Inflammatory macrophage treated with lipopolysaccharide for 4 hours (primary cell): ENCODE results near the gene ING2.
"Not testable (repeated sequence)": the region's sequence is repeated elsewhere in the genome, so short reads cannot be mapped to it uniquely, and the experiment has no call there.

ENCODE experiments used
- DNase-seq: peaks from one replicate; pipeline ENCODE4 v3.0.0-alpha.2; 2020

ING2 gene, protein sequence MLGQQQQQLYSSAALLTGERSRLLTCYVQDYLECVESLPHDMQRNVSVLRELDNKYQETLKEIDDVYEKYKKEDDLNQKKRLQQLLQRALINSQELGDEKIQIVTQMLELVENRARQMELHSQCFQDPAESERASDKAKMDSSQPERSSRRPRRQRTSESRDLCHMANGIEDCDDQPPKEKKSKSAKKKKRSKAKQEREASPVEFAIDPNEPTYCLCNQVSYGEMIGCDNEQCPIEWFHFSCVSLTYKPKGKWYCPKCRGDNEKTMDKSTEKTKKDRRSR

DNA sequence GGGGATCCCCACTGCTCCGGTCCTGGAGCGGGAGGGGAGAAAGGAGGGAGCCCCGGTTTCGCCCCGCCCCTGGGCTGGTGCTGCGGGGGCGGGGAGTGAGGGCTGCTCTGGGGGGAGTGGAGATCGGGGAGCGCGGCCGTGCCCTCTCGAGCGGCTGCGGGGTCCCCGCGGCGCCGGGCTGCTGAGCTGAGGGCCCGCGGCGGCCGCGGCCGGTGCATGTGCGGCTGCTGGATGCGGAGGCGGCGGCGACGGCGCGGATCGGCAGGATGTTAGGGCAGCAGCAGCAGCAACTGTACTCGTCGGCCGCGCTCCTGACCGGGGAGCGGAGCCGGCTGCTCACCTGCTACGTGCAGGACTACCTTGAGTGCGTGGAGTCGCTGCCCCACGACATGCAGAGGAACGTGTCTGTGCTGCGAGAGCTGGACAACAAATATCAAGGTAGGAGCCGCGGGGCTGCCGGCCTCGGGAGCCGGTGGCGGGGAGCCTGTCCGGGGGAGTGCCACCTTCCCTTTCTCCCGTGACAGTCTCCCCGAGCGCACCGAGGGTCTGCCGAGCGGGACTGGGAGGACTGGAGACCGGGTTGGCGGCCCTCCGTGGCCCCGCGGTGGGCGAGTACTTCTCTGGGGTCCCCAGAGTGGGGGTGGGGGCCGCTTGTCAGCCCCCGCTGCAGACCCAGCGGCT is at the start of gene ING2:
Gene ING2, plus strand, starts transcription at position 129 of the 681 bp plus-strand sequence. Its CDS starts 138 bp downstream, at position 267.
- peak; percentile 72 for DNase-seq

DNA sequence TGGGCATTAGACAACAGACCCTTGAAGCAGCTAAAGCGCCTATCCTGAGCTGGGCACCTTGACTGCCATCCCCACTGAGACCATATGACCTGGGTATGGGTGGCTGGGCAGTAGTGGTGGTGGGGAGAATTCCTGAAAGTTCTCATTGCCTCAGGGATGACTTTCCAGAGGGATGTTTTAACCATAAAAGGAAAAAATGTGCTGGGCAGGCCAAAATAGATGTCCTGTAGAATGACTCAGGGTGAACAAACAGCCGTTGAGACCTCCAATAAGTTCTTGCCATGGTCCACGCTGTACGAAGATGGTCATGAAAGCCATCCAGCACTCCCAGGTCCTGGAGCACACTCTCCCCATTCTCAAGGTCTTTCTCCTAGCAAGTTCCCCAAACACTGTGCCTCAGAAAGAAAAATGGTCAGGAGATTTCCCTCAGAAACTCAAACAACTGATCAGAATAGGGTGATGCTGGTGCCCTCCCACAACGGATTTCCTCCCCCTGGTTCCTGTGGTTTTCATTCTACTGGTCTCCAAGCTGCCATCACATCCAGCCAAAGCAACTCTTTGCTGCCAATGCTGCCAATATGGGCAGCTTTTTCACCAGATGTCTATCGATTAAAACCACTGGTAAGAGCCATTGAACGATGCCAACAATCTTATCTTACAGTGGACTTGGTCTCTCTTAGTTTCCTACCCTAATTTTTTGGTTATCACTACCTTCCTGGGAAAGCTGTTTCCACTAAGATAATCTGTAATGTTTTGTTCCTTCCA is 49.2 kb upstream of the ING2 start:
- no peak for DNase-seq

DNA sequence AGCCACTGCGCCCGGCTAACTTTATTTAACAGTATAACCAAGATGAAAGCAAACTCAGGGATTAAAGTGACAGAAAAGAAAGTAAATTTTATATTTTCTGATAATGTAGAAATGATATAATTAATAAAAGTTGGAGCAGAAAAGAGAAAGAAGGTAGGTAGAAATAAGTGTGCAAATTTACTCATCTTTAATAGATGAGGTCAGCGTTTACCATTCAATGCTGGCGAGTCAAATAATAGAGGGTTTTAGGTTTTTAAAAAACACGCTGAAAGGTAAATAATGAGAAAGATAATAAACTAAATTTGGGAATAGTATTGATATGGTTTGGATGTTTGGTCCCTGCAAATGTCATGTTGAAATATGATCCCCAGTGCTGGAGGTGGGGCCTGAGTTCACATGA is 46.9 kb upstream of the ING2 start:
- DNase-seq: no peak

DNA sequence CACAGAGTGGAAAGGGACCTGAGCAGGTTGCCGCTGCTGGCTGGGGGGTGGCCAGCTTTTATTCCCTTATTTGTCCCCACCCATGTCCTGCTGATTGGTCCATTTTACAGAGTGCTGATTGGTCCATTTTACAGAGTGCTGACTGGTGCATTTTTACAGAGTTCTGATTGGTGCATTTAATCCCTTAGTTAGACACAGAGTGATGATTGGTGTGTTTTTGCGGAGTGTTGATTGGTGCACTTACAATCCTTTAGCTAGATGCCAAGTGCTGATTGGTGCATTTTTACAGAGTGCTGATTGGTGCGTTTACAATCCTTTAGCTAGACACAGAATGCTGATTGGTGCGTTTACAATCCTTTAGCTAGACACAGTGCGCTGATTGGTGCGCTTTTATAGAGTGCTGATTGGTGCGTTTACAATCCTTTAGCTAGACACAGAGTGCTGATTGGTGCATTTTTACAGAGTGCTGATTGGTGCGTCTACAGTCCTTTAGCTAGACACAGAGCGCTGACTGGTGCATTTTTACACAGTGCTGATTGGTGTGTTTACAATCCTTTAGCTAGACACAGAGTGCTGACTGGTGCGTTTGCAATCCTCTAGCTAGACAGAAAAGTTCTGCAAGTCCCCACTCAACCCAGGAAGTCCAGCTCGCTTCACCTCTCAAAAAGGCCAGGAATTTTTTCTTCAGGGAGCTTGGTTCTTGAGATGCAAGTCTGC is 40.8 kb upstream of the ING2 start:
- not testable (repeated sequence) for DNase-seq

DNA sequence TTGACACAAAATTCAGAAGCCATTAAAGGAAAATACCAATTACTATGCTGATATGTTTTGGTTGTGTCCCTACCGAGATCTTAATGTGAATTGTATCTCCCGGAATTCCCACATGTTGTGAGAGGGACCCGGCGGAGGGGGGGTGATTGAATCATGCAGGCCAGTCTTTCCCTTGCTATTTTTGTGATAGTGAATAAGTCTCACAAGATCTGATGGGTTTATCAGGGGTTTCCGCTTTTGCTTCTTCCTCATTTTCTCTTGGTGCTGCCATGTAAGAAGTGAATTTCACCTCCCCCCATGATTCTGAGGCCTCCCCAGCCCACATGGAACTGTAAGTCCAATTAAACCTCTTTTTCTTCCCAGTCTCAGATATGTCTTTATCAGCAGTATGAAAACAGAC is 39.0 kb upstream of the ING2 start:
- peak; percentile 81 for DNase-seq

DNA sequence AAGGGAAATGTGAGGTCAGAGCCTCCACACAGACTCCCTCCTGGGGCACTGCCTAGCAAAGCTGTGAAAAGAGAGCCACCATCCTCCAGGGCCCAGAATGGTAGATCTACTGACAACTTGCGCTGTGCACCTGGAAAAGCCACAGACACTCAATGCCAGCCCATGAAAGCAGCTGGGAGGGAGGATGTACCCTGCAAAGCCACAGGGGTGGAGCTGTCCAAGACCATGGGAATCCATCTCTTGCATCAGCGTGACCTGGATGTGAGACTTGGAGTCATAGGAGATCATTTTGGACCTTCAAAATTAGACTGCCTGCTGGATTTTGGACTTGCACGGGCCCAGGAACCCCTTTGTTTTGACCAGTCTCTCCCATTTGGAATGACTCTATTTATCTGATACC is 37.6 kb upstream of the ING2 start:
- DNase-seq: no peak

DNA sequence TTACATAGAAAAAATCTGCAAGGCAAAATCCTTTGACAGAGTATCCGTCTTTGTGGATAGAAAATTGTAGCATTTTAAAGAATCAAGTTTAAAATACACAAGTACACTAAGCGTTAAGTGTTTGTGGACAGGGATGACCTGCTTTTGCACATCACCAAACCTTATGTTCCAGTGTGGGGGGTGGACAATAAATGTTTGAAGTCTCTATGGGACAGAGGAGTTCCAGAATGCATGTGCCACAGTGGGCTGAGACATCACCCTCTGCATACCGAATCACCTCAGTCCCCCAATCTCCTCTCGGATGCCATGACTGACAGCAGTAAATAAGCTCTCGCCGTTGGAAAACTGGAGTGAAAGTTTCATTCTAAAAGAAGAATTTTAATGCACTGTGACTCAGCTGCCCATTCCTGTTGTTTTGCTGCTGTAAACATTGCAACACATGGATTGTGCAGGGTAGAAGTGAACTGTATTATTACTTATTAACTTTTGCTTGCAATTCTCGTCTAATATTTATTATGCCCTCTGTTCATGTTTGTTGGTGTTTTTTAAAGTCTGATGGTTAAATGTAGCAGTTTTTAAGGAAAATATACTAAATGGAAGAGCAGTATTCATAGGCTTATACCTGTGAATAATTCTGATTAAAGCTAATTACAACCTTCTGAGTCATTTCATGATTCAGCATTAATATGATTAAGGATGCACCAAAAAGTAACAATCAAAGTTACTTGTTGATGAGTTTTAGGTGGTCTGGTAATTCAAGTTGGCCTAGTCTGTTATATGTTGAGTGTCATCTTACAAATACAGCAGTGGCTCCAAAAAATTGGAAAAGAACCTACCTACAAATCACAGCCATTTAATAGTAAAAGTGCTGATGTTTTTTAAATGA is 36.4 kb upstream of the ING2 start:
- DNase-seq: no peak

DNA sequence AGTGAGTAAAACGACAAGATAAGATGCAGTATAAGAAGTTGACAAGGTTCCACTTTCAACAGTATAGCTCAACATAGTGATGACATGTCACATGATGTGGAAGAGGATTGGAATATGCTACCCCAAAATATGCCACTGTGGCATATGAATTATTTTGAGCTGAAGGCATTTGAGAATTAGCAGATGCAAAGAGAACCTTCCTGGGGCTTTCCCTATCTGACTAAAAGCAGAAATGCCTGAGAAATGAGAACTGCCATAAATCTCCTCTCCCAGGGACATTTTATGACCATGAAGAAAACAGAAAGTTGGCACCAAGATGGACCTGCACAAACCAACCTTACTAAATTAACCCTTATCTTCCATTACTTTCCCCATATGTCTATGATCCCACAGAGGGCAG is 35.6 kb upstream of the ING2 start:
- DNase-seq: peak; percentile 89

DNA sequence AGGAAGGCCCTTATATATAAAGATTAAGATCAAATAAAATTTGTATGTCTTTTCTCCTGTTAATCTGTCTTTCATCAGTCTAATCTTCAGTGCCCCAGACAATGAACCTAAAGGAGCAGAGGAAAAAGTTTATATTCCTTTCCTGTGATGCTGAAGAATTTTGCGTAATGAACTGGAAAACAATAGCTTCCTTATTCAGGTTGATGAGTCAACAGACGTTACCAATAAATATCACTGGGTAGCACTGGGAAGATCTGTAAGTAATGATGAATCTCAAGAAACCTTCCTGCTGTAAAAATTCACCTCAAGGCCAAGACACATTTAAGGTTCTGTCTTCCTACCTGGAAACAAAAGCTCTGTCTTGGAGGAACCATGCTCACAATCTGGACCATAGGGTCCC is 34.9 kb upstream of the ING2 start:
- peak; percentile 62 for DNase-seq

DNA sequence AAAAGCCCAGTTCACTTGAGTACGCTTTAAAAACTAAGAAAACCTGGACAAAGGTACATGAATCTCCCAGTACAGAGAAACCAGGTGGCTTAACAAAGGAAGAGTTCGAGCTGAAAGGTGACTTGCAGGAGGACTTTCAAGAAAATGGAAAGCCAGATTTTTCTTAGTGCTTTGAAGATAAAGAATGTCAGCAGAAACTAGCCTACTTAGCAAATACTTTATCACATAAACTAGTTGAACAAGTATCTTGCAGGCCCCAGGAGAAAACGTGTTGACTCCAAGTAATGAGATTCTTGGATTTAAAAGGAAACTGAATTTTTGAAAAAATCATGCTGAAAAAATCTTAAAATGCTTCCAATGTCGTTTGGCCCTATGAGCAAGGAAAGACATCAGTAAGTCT is 34.0 kb upstream of the ING2 start:
- DNase-seq: no peak

DNA sequence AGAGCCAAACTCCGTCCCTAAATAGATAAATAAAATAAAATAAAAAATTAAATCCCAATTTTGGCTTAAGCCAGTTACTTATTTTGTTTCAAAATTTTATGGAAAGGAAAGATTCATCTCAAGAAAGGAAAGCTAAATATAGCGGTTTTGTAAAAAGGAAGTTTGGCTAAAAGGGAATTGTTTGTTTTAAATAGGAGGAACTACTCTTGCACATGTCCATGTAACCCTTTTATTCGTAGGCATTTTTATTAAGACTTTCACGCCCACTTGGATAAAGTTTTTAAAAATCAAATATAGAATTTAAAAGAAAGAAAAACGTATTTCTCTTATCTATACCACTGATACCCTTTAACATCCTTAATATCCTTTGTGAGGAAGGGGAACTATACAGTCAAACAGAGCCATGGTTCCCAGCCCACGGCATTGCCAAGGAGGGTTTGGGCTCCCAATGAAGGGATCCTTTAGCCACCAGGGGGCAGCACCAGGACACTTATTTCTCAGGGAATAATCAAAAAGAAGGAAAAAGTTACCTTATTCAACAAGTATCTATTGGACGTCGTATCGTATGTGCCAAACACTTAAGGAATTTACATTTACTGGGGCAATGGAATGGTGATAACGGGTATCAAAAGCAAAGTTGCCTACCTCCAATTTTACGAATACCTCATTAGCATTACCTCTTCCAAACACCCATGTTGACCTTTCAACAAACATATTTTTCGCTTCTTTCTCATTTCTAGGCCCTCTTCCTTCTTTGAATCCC is 32.7 kb upstream of the ING2 start:
- peak; percentile 82 for DNase-seq

DNA sequence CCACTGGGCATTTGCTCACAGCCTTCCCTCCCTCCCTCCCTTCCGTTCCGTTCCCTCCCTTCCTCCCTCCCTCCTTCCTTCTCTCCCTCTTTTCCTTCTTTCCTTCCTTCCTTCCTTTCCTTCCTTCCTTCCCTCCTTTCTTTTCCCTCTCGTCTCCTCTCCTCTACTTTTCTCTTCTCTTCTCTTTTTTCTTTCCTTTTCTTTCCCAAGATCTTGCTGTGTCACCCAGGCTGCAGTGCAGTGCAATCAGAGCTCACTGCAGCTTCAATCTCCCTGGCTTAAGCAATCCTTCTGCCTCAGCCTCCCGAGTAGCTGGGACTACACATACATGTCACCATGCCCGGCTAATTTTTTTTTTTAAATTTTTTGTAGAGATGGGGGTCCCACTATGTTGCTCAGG is 26.7 kb upstream of the ING2 start:
- no peak for DNase-seq

DNA sequence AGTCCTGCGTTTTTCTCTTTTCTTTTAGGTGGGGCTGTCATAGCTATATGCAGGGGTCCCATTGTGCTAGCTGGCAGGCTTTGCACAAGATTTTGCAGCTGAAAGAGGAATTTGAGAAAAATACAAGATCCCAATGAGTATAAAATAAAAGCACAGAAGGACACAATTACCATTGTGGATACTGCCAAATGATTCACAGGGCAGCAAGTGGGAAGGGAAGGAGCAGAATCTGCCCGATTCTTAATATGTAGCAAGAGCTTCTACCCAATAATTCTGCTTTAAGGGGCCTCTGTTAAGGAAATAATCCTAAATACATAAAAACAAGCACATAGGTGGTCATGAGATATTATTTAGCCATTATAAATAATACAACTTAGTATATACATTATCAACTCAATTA is 25.9 kb upstream of the ING2 start:
- no peak for DNase-seq

DNA sequence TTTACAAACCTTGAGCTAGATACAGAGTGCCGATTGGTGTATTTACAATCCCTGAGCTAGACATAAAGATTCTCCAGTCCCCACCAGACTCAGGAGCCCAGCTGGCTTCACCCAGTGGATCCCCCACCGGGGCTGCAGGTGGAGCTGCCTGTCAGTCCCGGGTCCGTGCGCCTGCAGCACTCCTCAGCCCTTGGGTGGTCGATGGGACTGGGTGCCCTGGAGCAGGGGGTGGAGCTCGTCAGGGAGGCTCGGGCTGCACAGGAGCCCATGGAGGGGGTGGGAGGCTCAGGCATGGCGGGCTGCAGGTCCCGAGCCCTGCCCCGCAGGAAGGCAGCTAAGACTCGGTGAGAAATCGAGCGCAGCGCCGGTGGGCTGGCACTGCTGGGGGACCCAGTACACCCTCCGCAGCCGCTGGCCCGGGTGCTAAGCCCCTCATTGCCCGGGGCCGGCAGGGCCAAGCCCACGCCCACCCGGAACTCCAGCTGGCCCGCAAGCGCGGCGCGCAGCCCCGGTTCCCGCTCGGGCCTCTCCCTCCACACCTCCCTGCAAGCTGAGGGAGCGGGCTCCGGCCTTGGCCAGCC is 22.3 kb upstream of the ING2 start:
- not testable (repeated sequence) for DNase-seq

DNA sequence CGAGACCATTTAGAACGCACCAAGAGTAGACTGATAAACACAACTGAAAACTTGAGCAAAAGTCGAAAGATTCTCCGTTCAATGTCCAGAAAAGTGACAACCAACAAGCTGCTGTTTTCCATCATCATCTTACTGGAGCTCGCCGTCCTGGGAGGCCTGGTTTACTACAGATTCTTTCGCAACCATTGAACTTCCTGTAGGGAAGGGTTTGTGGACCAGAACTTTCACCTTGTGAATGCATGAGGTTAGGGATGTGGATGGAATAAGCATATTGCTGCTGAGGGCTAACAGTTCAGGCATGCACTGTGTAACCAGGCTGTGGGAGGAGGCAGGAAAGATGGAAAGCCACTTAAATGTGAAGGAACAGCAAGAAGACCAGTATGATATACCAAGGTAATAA is 20.9 kb upstream of the ING2 start:
- no peak for DNase-seq

DNA sequence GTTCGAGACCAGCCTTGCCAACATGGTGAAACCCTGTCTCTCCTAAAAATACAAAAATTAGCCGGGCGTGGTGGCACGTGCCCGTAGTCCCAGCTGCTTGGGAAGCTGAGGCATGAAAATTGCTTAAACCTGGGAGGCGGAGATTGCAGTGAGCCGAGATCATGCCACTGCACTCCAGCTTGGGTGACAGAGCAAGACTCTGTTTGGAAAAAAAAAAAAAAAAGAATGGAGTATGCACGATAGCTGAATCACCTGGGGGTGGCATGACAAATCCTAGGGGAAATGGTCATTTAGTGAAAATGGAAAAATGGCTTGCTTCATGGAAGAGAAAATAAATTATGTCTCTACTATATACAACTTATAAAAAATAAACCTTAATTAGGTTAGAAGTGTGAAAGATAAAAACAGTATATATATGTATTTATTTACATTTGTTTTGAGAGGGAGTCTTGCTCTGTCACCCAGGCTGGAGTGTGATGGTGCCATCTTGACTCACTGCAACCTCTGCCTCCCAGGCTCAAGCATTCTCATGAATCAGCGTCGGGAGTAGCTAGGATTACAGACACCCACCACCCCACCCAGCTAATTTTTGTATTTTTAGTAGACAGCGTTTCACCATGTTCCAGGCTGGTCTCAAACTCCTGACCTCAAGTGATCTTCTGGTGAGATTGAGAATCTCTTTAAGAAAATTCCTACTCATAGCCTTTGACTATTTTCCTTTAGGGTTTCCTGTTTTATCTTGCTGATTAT is 19.3 kb upstream of the ING2 start:
- no peak for DNase-seq

DNA sequence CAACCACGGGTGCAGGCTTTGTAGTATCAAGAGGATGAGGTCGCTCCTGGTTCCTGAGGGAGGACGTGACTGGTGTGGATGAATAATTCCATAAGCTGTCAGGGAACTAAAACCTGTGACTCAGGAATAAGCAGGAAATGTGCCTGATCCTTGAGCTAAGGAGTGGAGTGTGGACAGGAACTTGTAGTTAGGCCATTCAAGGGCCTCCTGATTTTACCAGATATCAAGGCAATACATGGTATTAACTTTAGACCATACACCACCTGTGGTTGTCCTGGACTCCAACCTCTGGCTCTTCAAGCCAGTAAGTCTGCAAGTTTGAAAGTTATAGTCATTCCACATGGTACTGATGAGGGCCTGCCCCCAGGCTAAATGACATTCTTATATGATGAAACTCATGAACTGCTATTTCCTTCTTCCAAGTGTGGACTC is 12.1 kb upstream of the ING2 start:
- DNase-seq: no peak

DNA sequence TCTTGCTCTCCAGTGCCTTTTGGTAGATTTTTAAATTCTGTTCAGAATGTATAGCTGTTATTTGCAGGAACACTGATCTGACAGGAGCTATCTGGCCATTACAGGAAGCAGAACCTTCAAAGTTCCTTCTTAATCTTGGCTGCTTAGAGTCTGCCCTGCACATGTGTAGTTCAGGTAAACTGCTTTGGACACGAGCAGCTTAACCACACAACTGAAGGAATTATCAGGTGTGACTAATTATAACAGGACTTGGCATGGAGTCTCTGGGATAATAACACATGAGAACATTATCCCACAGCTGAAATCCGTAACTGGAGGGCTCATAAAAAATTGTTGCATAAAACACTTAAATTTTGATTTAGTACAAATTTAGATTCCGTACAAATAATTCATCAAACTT is 11.6 kb upstream of the ING2 start:
- no peak for DNase-seq

DNA sequence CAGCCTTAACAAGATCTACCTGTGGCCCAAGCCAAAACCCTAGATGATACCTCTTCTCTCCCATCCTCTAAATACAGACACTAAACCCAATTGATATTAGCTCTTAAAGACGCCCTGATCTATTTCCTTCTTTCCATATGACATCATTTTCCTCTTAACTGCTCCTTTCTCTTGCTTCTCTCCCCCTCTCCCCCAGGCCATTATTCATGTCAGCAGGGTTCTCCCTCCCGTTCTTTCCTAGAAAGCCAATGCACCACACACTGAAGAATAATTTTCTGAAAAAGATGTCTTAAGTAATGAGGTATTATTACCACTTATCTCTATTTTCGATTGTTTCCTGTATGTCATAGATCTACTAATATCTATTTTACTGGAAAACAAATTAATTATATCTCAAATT is 9.7 kb upstream of the ING2 start:
- no peak for DNase-seq

DNA sequence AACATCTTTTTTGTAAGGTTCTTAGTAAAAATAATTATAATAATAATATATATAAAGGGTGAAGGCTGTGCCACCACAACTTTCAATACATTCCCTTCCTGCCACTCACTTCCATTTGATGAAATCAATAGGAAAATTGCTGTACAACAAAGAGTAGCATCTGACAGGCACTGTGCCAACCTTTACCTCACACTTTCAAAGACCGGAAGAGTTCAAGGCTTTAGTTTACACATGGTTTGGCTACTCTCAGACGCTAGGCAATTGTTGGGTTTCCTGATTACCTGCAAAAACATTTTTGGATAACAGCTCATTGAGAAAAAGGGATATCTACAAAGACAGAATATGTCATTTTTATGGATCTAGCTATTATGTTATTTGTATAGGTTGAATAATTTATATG is 5.5 kb upstream of the ING2 start:
- no peak for DNase-seq
